H1 (cell line): ENCODE data around the gene KLF2. TPM values are rescaled to one million over a fixed set of nuclear protein-coding genes. Genes with fewer than 3 reads are reported as not detected.

Experiments
- CTCF ChIA-PET: fragments of 300-600 bp; sonication (Branson Sonifier 250); formaldehyde crosslinking; loops from one replicate; lab custom pipeline; 2021; ENCODE audit not compliant: partially characterized antibody; lab: Charles Lee
- POLR2A ChIA-PET: fragments of 300-600 bp; sonication (Branson Sonifier 250); formaldehyde crosslinking; loops from one replicate; lab custom pipeline; 2021; ENCODE audit warnings: inconsistent platforms; ENCODE audit not compliant: partially characterized antibody; lab: Charles Lee
- DNase-seq, 2 experiments: peaks; one replicate each; pipeline versions ENCODE4 v3.0.0 to v3.0.0-alpha.2; 2010 to 2022; ENCODE audit warnings: low spot score in 2 of 2, low read depth in 1 of 2, mixed read lengths in 1 of 2
- FAIRE-seq: peaks from 2 replicates; lab custom pipeline; 2011; peaks lifted over from hg19 to GRCh38; lab: Jason Lieb, UNC
- H2AFZ ChIP-seq: 2 replicates; pipeline ENCODE4 v1.8.1; 2012; ENCODE audit warnings: low read length, inconsistent platforms
- H2AK5ac ChIP-seq: 2 replicates; pipeline ENCODE4 v1.6.1; 2013; ENCODE audit warnings: low read depth, low read length
- H2BK120ac ChIP-seq: replicated peaks from 2 replicates; pipeline ENCODE3; 2013; ENCODE audit warnings: low read depth, low read length, inconsistent platforms
- H2BK12ac ChIP-seq: 2 replicates; pipeline ENCODE4 v1.6.1; 2013; ENCODE audit warnings: low read depth, low read length
- H2BK15ac ChIP-seq: 2 replicates; pipeline ENCODE4 v1.6.1; 2013; ENCODE audit warnings: low read length
- H2BK20ac ChIP-seq: 2 replicates; pipeline ENCODE4 v1.6.1; 2013; ENCODE audit warnings: low read length
- H2BK5ac ChIP-seq: 2 replicates; pipeline ENCODE4 v1.6.1; 2013; ENCODE audit warnings: low read depth, low read length
- H3K14ac ChIP-seq: 2 replicates; pipeline ENCODE4 v1.6.1; 2013; ENCODE audit warnings: inconsistent platforms; ENCODE audit not compliant: insufficient read length
- H3K18ac ChIP-seq: 2 replicates; pipeline ENCODE4 v1.6.1; 2013; ENCODE audit warnings: low read length; ENCODE audit errors: extremely low read depth
- H3K23ac ChIP-seq: 2 replicates; pipeline ENCODE4 v1.6.1; 2013; ENCODE audit warnings: inconsistent platforms; ENCODE audit not compliant: insufficient read length
- H3K23me2 ChIP-seq: 2 replicates; pipeline ENCODE4 v1.6.1; 2013; ENCODE audit warnings: low read depth, low read length
- H3K27ac ChIP-seq: 2 replicates; pipeline ENCODE4 v1.6.1; 2011; ENCODE audit warnings: low read depth, low read length, inconsistent platforms
- H3K27me3 ChIP-seq, 4 experiments: replicated peaks in 1 of 4; 1 replicate in 1 of 4; 2 replicates in 3 of 4; pipeline versions ENCODE4 v1.6.1 to v1.8.1; 2011 to 2013; ENCODE audit warnings: low read length in 3 of 4, mild to moderate bottlenecking in 3 of 4, inconsistent platforms in 2 of 4, mixed read lengths in 2 of 4, moderate library complexity in 1 of 4; ENCODE audit not compliant: control insufficient read depth in 3 of 4, insufficient read depth in 3 of 4; ENCODE audit errors: extremely low read depth in 1 of 4
- H3K36me3 ChIP-seq, 4 experiments: 2 replicates each; pipeline versions ENCODE4 v1.6.1 to v1.8.1; 2011 to 2013; ENCODE audit warnings: mild to moderate bottlenecking in 4 of 4, low read length in 3 of 4, moderate library complexity in 2 of 4, control low read depth in 1 of 4, inconsistent platforms in 1 of 4; ENCODE audit not compliant: insufficient read depth in 4 of 4, control insufficient read depth in 2 of 4
- H3K4ac ChIP-seq: replicated peaks from 2 replicates; pipeline ENCODE3; 2013; ENCODE audit warnings: low read length, low read depth, mixed read lengths, inconsistent platforms; ENCODE audit not compliant: insufficient read length
- H3K4me1 ChIP-seq, 4 experiments: replicated peaks in 1 of 4; 1 replicate in 1 of 4; 2 replicates in 3 of 4; pipeline versions ENCODE4 v1.6.1 to v1.8.1; 2011 to 2013; ENCODE audit warnings: low read length in 3 of 4, inconsistent platforms in 2 of 4, mixed read lengths in 1 of 4; ENCODE audit not compliant: insufficient read depth in 4 of 4, control insufficient read depth in 3 of 4
- H3K4me2 ChIP-seq, 2 experiments: 2 replicates each; pipeline versions ENCODE4 v1.6.1 to v1.8.1; 2011 to 2013; ENCODE audit warnings: low read depth in 2 of 2, low read length in 2 of 2, control low read depth in 1 of 2, inconsistent platforms in 1 of 2, mild to moderate bottlenecking in 1 of 2; ENCODE audit not compliant: insufficient read depth in 1 of 2
- H3K4me3 ChIP-seq, 4 experiments: fragments of 200-600, 300-600 bp in 1 of 4; sonication (generic), shearing (Covaris generic), sonication (Bioruptor Twin) in 1 of 4; 2 replicates each; pipeline versions ENCODE4 v1.5.1 to v1.8.1; 2011 to 2016; ENCODE audit warnings: low read length in 4 of 4, low read depth in 3 of 4, control low read depth in 2 of 4, inconsistent platforms in 2 of 4, mild to moderate bottlenecking in 2 of 4, mixed read lengths in 1 of 4, moderate library complexity in 1 of 4; ENCODE audit not compliant: insufficient read depth in 2 of 4; ENCODE audit errors: extremely low read depth in 1 of 4
- H3K56ac ChIP-seq: replicated peaks from 2 replicates; pipeline ENCODE3; 2013; ENCODE audit warnings: low read depth, mild to moderate bottlenecking, mixed read lengths, low read length, inconsistent platforms; ENCODE audit not compliant: insufficient read length
- H3K79me1 ChIP-seq: 2 replicates; pipeline ENCODE4 v1.6.1; 2013; ENCODE audit warnings: low read depth, low read length, control low read depth
- H3K79me2 ChIP-seq, 2 experiments: 2 replicates each; pipeline versions ENCODE4 v1.6.1 to v1.8.1; 2012 to 2013; ENCODE audit warnings: low read length in 2 of 2, mild to moderate bottlenecking in 2 of 2, inconsistent platforms in 1 of 2; ENCODE audit not compliant: insufficient read depth in 2 of 2, control insufficient read depth in 1 of 2
- H3K9ac ChIP-seq, 4 experiments: replicated peaks in 1 of 4; 1 replicate in 1 of 4; 2 replicates in 3 of 4; pipeline versions ENCODE4 v1.6.1 to v1.8.1; 2011 to 2013; ENCODE audit warnings: low read depth in 3 of 4, low read length in 3 of 4, control low read depth in 2 of 4, mild to moderate bottlenecking in 2 of 4, moderate library complexity in 2 of 4, inconsistent platforms in 1 of 4; ENCODE audit errors: extremely low read depth in 1 of 4
- H3K9me3 ChIP-seq, 2 experiments: 2 replicates each; pipeline versions ENCODE4 v1.6.1 to v1.8.1; 2012 to 2013; ENCODE audit warnings: mild to moderate bottlenecking in 2 of 2, moderate library complexity in 2 of 2, control low read depth in 1 of 2, inconsistent platforms in 1 of 2, low read depth in 1 of 2, low read length in 1 of 2, mixed read lengths in 1 of 2; ENCODE audit not compliant: insufficient read depth in 2 of 2
- H4K20me1 ChIP-seq, 2 experiments: replicated peaks in 1 of 2; 2 replicates each; pipeline versions ENCODE3 to v1.8.1; 2011 to 2013; ENCODE audit warnings: inconsistent platforms in 2 of 2, low read length in 2 of 2, mild to moderate bottlenecking in 1 of 2; ENCODE audit not compliant: insufficient read depth in 2 of 2, control insufficient read depth in 1 of 2
- H4K5ac ChIP-seq: 2 replicates; pipeline ENCODE4 v1.6.1; 2013; ENCODE audit warnings: low read length, low read depth, mixed read lengths, inconsistent platforms; ENCODE audit not compliant: insufficient read length
- H4K8ac ChIP-seq: 2 replicates; pipeline ENCODE4 v1.8.0; 2013; ENCODE audit warnings: mild to moderate bottlenecking, moderate library complexity, low read length, inconsistent platforms; ENCODE audit not compliant: insufficient read depth; ENCODE audit errors: extremely low read depth
- H4K91ac ChIP-seq: replicated peaks from 2 replicates; pipeline ENCODE3; 2013; ENCODE audit warnings: low read length, mixed read lengths, inconsistent platforms; ENCODE audit not compliant: insufficient read length
- CHD1 ChIP-seq: IDR thresholded peaks from 2 replicates; pipeline ENCODE4 v1.6.1; 2012; ENCODE audit warnings: low read depth, low read length, improper control_type of control experiment
- EGR1 ChIP-seq: IDR thresholded peaks from 2 replicates; pipeline ENCODE4 v1.6.1; 2011; ENCODE audit warnings: low read depth, low read length, borderline replicate concordance
- SIRT6 ChIP-seq: IDR thresholded peaks from one replicate; pipeline ENCODE4 v1.7.1; 2012; ENCODE audit warnings: low read length, inconsistent platforms
- TAF7 ChIP-seq: optimal IDR thresholded peaks from 2 replicates; pipeline ENCODE3; 2011; ENCODE audit warnings: low read depth, mild to moderate bottlenecking, inconsistent platforms, low read length, moderate library complexity, borderline replicate concordance
- WGBS, 2 experiments: shearing (Covaris generic) in 1 of 2; methylation state at CpG; one replicate each; pipeline versions ENCODE4 v1.1.6 to v1.1.7; 2013 to 2015; ENCODE audit warnings: low lambda C conversion rate in 2 of 2, mixed read lengths in 2 of 2, inconsistent platforms in 1 of 2, low coverage in 1 of 2, missing lambda C conversion rate in 1 of 2; ENCODE audit not compliant: insufficient replicate concordance in 2 of 2, insufficient coverage in 1 of 2, insufficient read length in 1 of 2; ENCODE audit errors: extremely low coverage in 1 of 2, missing lambda C conversion rate in 1 of 2; 5-methylcytosine and 5-hydroxymethylcytosine counted together
- polyA plus RNA-seq, 7 experiments: library from polyadenylated mRNA; depleted of rRNA in 3 of 7; stranded (reverse) in 5 of 7; unstranded in 2 of 7; fragments of >200 nt in 5 of 7; fragments of 200-250 nt in 2 of 7; gene quantifications; 1 replicate in 5 of 7; 2 replicates in 1 of 7; 4 replicates in 1 of 7; pipeline versions ENCODE4 v1.2.1 to v1.2.3, GENCODE V29; 2011 to 2013; ENCODE audit warnings: missing spikeins in 2 of 7, mixed read lengths in 2 of 7
- total RNA-seq: library from RNA; stranded (reverse); fragmentation: NEBNext Ultra II Directional; extraction: Animal tissue kit (Norgen Biotek cat#: 25700); gene quantifications from 2 replicates; pipeline ENCODE4 v1.2.1, GENCODE V29; 2021

The KLF2 gene
- total and polyA plus RNA-seq, 2 of the 8 experiments (the other 6 are each of a cell fraction or from before 2014, with no cell fraction given), result 0.19 to 0.33 TPM

GRCh38 chr19:16366433-16367260 lies 42.0 kb downstream of the KLF2 start:
- Histone ChIP-seq H2BK5ac (no peak overlapping the region), H3K79me1 (peaks cover 6% of the 10 kb centered on the region), H3K18ac (no peak overlapping the region), H2BK12ac (0 out of 2 replicates have a peak overlapping the region, but pooled peaks have one; percentile 27), H2BK20ac (no peak overlapping the region), H4K91ac (no peak overlapping the region), H3K4me2 (no peak overlapping the region), H2AFZ (no peak overlapping the region), H3K56ac (no peak overlapping the region), H4K20me1 (peaks cover 1 to 10% of the 10 kb centered on the region in 2 experiments), H3K27ac (no peak overlapping the region), H3K79me2 (no peaks in the 10 kb centered on the region), H2AK5ac (no peak overlapping the region), H3K23ac (no peak overlapping the region), H2BK15ac (no peak overlapping the region), H3K36me3 (no peaks in the 10 kb centered on the region; a peak in 1 of 8 replicates), H4K8ac (no peak overlapping the region), H3K4me3 (no peak overlapping the region), H3K27me3 (no peaks in the 10 kb centered on the region), H3K9ac (no peak overlapping the region; a peak in 1 of 7 replicates), H3K9me3 (no peaks in the 10 kb centered on the region), H3K4ac (no peak overlapping the region), H3K4me1 (peaks cover 0 to 6% (median 2%) of the 10 kb centered on the region in 4 experiments; a peak in 3 of 7 replicates), H2BK120ac (no peak overlapping the region), H3K14ac (no peak overlapping the region), H3K23me2 (0 out of 2 replicates have a peak, but pooled peaks cover 7% of the 10 kb centered on the region), H4K5ac (no peak overlapping the region)
- TF ChIP-seq TAF7 (no peak), EGR1 (no peak), CHD1 (no peak), SIRT6 (no peak)
- no peak for DNase-seq
- CTCF ChIA-PET, result interaction anchor here (0.6 to 6.0 kb wide), 7 partner anchors 10 to 120 kb away, joined by 3 to 37 read pairs (median 4); no protein-coding TSS in a partner anchor
- WGBS, 2 experiments, result 83% methylated on average over 25 of the region's 25 CpGs; no CpG with 5 or more reads in 1 of the 2 experiments
- peak; percentile 19 for FAIRE-seq
- POLR2A ChIA-PET, result interaction anchor here (0.8 to 1.2 kb wide), 3 partner anchors 10 to 106 kb away, joined by 3 read pairs; no protein-coding TSS in a partner anchor
